Measurements from ENCODE around the gene EYA2. TPM values are rescaled to one million over a fixed set of nuclear protein-coding genes. Genes with fewer than 3 reads are reported as not detected.

EYA2 gene
- total and polyA plus RNA-seq, 11 donors, result 0.30 to 4.2 (median 0.70) TPM

- WGBS, 4 donors, result 42 to 56% (median 43%) methylated on average over 5 of the region's 5 CpGs
Measured at GRCh38 chr20:47228654-47229053, 334.0 kb downstream of the EYA2 start.

DNA sequence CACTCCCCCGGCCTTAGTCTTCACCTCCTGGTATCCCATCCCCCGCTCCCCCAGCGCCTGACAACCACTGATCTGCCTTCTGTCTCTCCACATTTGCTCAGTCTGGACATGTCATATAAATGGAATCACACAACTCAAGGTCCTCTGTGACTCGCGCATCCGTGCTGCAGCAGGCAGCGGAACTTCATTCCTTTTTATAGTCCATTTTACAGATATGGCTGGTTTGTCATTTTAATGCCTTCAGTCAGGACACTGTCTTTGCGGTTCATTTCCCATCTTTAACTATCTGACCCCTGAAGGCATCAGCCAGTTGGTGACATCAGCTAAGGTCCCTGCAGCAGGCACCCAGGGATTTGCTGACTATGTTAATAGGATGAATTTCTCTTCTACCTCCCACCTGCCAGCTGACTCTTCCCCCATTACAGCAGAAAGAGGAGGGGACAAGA, 336.2 kb downstream of the EYA2 start:
- peak overlapping the region in 1 of 12 donors; percentile 11 for H3K27ac ChIP-seq
- WGBS, 4 donors, result 84 to 89% (median 87%) methylated on average over 8 of the region's 8 CpGs
- H3K9me3 ChIP-seq, result no peaks in the 10 kb centered on the region
- H3K4me3 ChIP-seq, result no peak overlapping the region
- H3K36me3 ChIP-seq, result peaks cover 0 to 100% (median 72%) of the 10 kb centered on the region in 9 donors
- no peak for DNase-seq
- H3K4me1 ChIP-seq, result peaks cover 0 to 30% (median 12%) of the 10 kb centered on the region in 12 donors
- no peaks in the 10 kb centered on the region for H3K27me3 ChIP-seq
- TF ChIP-seq CTCF (IDR thresholded peaks at IDR 0.05) (no peak), POLR2A (IDR thresholded peaks at IDR 0.05) (no peak)
- peak in 1 of 4 donors; percentile 25 for ATAC-seq
- intact Hi-C loops (cut with DNase I), result no loop called here

More at GRCh38 chr20:47228654-47229053, 334.0 kb downstream of the EYA2 start:
- peaks cover 0 to 96% (median 69%) of the 10 kb centered on the region in 9 donors for H3K36me3 ChIP-seq
- ATAC-seq (peak; percentile 80 to 92 (median 90)), DNase-seq (peak in 4 of 5 donors; percentile 37 to 66 (median 50))
- H3K4me1 ChIP-seq, result peaks cover 0 to 30% (median 12%) of the 10 kb centered on the region in 12 donors
- H3K4me3 ChIP-seq, result no peak overlapping the region
- TF ChIP-seq POLR2A (IDR thresholded peaks at IDR 0.05) (no peak), CTCF (IDR thresholded peaks at IDR 0.05) (no peak)
- H3K27me3 ChIP-seq, result no peaks in the 10 kb centered on the region
- intact Hi-C loops (cut with DNase I), result no loop called here
- no peaks in the 10 kb centered on the region for H3K9me3 ChIP-seq
- peak overlapping the region in 6 of 12 donors; percentile 26 to 51 (median 44) for H3K27ac ChIP-seq

DNA sequence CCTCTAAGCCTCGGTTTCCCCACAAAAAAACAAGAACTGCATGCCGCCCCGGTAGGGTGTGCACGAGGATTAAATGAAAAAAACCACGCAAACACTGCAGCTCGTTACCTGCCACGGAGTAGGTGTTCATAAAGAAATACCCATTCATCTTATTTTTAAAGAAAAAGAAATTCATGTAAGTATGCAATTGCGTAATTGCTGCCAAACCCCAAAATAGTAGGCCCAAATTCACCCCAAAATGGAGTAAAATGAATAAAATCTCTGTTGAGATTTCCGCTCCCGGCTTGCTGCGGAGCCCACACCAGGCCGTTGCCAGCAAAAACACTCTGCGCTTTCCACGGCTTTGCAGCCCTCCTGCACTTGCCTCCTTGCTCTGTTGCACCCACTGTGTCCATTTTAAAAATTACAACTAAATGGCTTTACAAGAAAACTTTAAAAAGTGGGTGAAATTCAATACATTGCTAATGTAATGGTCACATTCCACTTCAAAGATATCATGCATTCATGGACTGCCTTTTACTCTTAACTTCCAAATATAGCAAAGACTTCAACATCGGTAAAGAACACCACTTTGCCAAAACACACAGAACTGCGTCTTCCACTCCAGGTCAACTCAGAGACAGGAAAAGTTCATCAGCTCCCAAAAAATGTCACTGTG, 336.9 kb downstream of the EYA2 start:
- Histone ChIP-seq H3K4me1 (peaks cover 0 to 30% (median 12%) of the 10 kb centered on the region in 12 donors), H3K27me3 (no peaks in the 10 kb centered on the region), H3K9me3 (no peaks in the 10 kb centered on the region), H3K4me3 (no peak overlapping the region), H3K27ac (peak overlapping the region in 2 of 12 donors; percentile 4 to 41), H3K36me3 (peaks cover 0 to 100% (median 72%) of the 10 kb centered on the region in 9 donors)
- no peak for DNase-seq
- TF ChIP-seq CTCF (IDR thresholded peaks at IDR 0.05) (no peak), POLR2A (IDR thresholded peaks at IDR 0.05) (no peak)
- ATAC-seq, result no peak
- intact Hi-C loops (cut with DNase I), result no loop called here
- 85 to 88% (median 87%) methylated on average over 16 of the region's 16 CpGs for WGBS, 4 donors

- TF ChIP-seq CTCF (IDR thresholded peaks at IDR 0.05) (no peak), POLR2A (IDR thresholded peaks at IDR 0.05) (no peak)
- Histone ChIP-seq H3K36me3 (peaks cover 0 to 100% (median 68%) of the 10 kb centered on the region in 9 donors), H3K27me3 (no peaks in the 10 kb centered on the region), H3K9me3 (no peaks in the 10 kb centered on the region), H3K4me3 (no peak overlapping the region), H3K27ac (no peak overlapping the region), H3K4me1 (peaks cover 0 to 30% (median 12%) of the 10 kb centered on the region in 12 donors)
- DNase-seq, result no peak
- WGBS, 4 donors, result 90 to 92% (median 91%) methylated on average over 3 of the region's 3 CpGs
- no peak for ATAC-seq
- intact Hi-C loops (cut with DNase I), result no loop called here
Measured at GRCh38 chr20:47232518-47232917, 337.9 kb downstream of the EYA2 start.

Data from heart left ventricle (tissue), 16 donors.